NT2/D1 (cell line): ENCODE results near the gene MAP7.

Source experiments
- DNase-seq: peaks from one replicate; pipeline ENCODE4 v3.0.0-alpha.2; 2011; ENCODE audit warnings: low read depth, low spot score
- H3K27me3 ChIP-seq: 2 replicates; pipeline ENCODE4 v1.6.0; 2011; ENCODE audit warnings: mild to moderate bottlenecking; ENCODE audit not compliant: insufficient read length, insufficient read depth
- H3K36me3 ChIP-seq: 2 replicates; pipeline ENCODE4 v1.6.1; 2011; ENCODE audit warnings: mild to moderate bottlenecking, low read length, mixed read lengths; ENCODE audit not compliant: insufficient read depth, insufficient read length
- H3K4me1 ChIP-seq: 2 replicates; pipeline ENCODE4 v1.5.1; 2011; ENCODE audit not compliant: insufficient read depth, insufficient read length
- H3K4me3 ChIP-seq: 2 replicates; pipeline ENCODE4 v1.5.1; 2011; ENCODE audit warnings: low read depth; ENCODE audit not compliant: insufficient read length
- H3K9ac ChIP-seq: 2 replicates; pipeline ENCODE4 v1.6.0; 2011; ENCODE audit warnings: low read depth; ENCODE audit not compliant: insufficient read length
- H3K9me3 ChIP-seq: 2 replicates; pipeline ENCODE4 v1.5.1; 2011; ENCODE audit warnings: mild to moderate bottlenecking, low read length; ENCODE audit not compliant: insufficient read depth
- SUZ12 ChIP-seq: IDR thresholded peaks from 2 replicates; pipeline ENCODE4 v1.6.1; 2011; ENCODE audit not compliant: insufficient read length, insufficient read depth; ENCODE audit errors: extremely low read depth
- YY1 ChIP-seq: IDR thresholded peaks from 2 replicates; pipeline ENCODE4 v1.6.1; 2011; ENCODE audit not compliant: insufficient read length, insufficient read depth
- ZNF274 ChIP-seq: IDR thresholded peaks from 2 replicates; pipeline ENCODE4 v1.6.1; 2011; ENCODE audit warnings: mild to moderate bottlenecking, low read depth, low read length

Gene MAP7

DNA sequence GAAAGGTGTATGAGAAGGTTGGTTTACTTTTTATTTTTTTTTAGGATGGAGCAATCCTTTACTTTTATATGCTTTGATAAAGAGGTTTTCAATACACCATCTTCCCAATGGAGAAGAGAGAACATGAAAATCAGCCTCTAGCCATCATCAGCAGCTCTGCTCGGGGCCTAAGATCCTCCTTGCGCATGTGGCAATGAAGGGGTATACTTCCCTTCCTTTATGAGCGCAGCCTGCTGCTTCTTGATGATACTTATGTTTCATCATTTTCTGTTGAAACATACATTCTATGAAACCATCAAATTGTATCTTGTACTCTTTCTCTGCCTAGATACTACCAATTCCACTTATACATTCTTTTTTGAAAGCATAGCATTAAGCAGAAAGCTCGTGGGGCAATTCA is 74.5 kb downstream of the MAP7 start:
- H3K27me3 ChIP-seq = no peaks in the 10 kb centered on the region
- no peaks in the 10 kb centered on the region for H3K9me3 ChIP-seq
- H3K4me1 ChIP-seq = no peaks in the 10 kb centered on the region
- no peaks in the 10 kb centered on the region for H3K36me3 ChIP-seq
- no peak overlapping the region for H3K4me3 ChIP-seq
- no peak for DNase-seq
- no peak overlapping the region for H3K9ac ChIP-seq
- no peak for TF ChIP-seq ZNF274

DNA sequence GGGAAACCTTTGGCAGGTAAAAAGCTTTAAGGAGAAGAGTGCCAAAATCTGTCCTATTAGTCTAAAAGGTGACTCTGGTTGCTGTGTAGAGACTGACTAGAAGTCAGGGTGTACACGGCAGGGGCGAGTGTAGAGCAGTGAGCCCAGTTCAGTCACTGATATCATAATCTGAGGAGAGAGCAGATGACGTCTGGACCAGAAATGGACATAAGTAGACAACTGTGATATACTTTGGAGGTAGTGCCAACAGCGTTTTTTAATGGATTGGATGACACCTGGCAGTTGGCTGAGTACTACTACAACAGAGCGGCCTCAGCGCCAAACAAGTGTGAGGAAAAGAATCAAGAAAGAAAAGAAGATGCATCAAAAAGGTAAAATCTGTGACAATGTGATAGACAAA is 76.0 kb downstream of the MAP7 start:
- H3K4me1 ChIP-seq = no peaks in the 10 kb centered on the region
- no peaks in the 10 kb centered on the region for H3K9me3 ChIP-seq
- no peak overlapping the region for H3K4me3 ChIP-seq
- H3K27me3 ChIP-seq = no peaks in the 10 kb centered on the region
- no peaks in the 10 kb centered on the region for H3K36me3 ChIP-seq
- DNase-seq = no peak
- TF ChIP-seq YY1 (no peak), SUZ12 (no peak), ZNF274 (no peak)
- H3K9ac ChIP-seq = no peak overlapping the region

DNA sequence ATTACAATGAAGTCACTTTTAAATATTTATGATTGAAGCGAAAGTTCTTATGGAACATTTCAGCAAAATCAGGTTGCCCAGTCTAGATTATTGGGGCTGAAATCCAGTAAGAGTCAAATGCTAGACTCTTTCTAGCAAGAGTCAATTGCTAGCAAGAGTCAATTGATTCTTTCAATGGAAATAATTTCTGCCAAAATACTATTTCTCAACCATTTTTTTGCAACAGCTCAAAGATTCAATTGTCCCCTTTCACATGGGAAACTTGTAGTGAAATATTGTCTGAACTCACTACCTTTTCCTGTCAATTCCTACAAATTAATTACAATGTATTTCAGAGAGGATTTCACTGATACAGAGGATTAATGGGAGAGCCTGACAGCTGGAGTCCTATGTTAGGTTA is 78.3 kb downstream of the MAP7 start:
- Histone ChIP-seq H3K4me3 (no peak overlapping the region), H3K9ac (no peak overlapping the region), H3K27me3 (no peaks in the 10 kb centered on the region), H3K36me3 (no peaks in the 10 kb centered on the region), H3K4me1 (no peaks in the 10 kb centered on the region), H3K9me3 (no peaks in the 10 kb centered on the region)
- TF ChIP-seq YY1 = no peak
- TF ChIP-seq ZNF274 = no peak
- TF ChIP-seq SUZ12 = no peak
- no peak for DNase-seq

GRCh38 chr6:136471372-136471771 is 78.8 kb downstream of the MAP7 start:
- Histone ChIP-seq H3K27me3 (no peaks in the 10 kb centered on the region), H3K4me3 (no peak overlapping the region), H3K36me3 (no peaks in the 10 kb centered on the region), H3K9me3 (no peaks in the 10 kb centered on the region), H3K4me1 (no peaks in the 10 kb centered on the region), H3K9ac (no peak overlapping the region)
- DNase-seq = no peak
- TF ChIP-seq YY1 (no peak), SUZ12 (no peak), ZNF274 (no peak)

- H3K4me3 ChIP-seq = no peak overlapping the region
- TF ChIP-seq YY1 (no peak), SUZ12 (no peak), ZNF274 (no peak)
- H3K9me3 ChIP-seq = no peaks in the 10 kb centered on the region
- H3K27me3 ChIP-seq = no peaks in the 10 kb centered on the region
- DNase-seq = no peak
- no peaks in the 10 kb centered on the region for H3K4me1 ChIP-seq
- H3K9ac ChIP-seq = no peak overlapping the region
- H3K36me3 ChIP-seq = no peaks in the 10 kb centered on the region
Measured at GRCh38 chr6:136470044-136470443, 80.2 kb downstream of the MAP7 start.

DNA sequence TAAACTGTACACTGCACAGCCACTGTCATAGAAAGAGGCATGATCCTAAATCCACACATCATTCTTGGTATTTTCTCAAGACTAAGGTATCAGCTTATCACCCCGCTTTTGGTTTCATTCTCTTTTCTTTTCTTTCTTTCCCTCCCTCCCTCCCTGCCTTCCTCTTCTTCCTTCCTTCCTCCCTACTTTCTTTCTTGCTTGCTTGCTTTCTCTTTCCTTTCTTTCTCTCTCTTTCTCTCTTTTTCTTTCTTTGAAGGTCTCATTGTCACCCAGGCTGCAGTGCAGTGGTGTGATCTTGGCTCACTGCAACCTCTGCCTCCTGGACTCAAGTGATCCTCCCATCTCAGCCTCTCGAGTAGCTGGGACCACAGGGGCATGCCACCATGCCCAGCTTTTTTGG is 81.1 kb downstream of the MAP7 start:
- Histone ChIP-seq H3K27me3 (no peaks in the 10 kb centered on the region), H3K4me1 (no peaks in the 10 kb centered on the region), H3K4me3 (no peak overlapping the region), H3K36me3 (no peaks in the 10 kb centered on the region), H3K9ac (no peak overlapping the region), H3K9me3 (no peaks in the 10 kb centered on the region)
- DNase-seq = no peak
- TF ChIP-seq SUZ12 (no peak), ZNF274 (no peak), YY1 (no peak)

- no peak for DNase-seq
- Histone ChIP-seq H3K36me3 (no peaks in the 10 kb centered on the region), H3K4me1 (no peaks in the 10 kb centered on the region), H3K4me3 (no peak overlapping the region), H3K9me3 (no peaks in the 10 kb centered on the region), H3K27me3 (no peaks in the 10 kb centered on the region), H3K9ac (no peak overlapping the region)
- TF ChIP-seq ZNF274 = no peak
- no peak for TF ChIP-seq SUZ12
- no peak for TF ChIP-seq YY1
Measured at GRCh38 chr6:136468711-136469110, 81.5 kb downstream of the MAP7 start.

GRCh38 chr6:136467186-136467585 is 83.0 kb downstream of the MAP7 start:
- Histone ChIP-seq H3K4me1 (no peaks in the 10 kb centered on the region), H3K4me3 (no peak overlapping the region), H3K9ac (no peak overlapping the region), H3K27me3 (no peaks in the 10 kb centered on the region), H3K9me3 (no peaks in the 10 kb centered on the region), H3K36me3 (no peaks in the 10 kb centered on the region)
- TF ChIP-seq ZNF274 = no peak
- no peak for TF ChIP-seq SUZ12
- no peak for TF ChIP-seq YY1
- DNase-seq = no peak
